OCI-LY7 (cell line): Measurements from ENCODE around the gene HTRA2.

ENCODE experiments used
- EZH2phosphoT487 ChIP-seq: fragments of 200-600 bp; sonication (generic); IDR thresholded peaks from 2 replicates; pipeline ENCODE4 v1.6.1; 2018; ENCODE audit warnings: low read depth, borderline replicate concordance, mild to moderate bottlenecking, mixed run types, antibody characterized with exemption, low read length, moderate library complexity, mixed read lengths
- TF ChIP-seq, protein P1 (sequence below): fragments of 200-600 bp; sonication (generic); conservative IDR thresholded peaks from 2 replicates; pipeline ENCODE4 v1.5.1; 2014; ENCODE audit warnings: mild to moderate bottlenecking, antibody characterized with exemption, low read length, moderate library complexity, mixed read lengths

DNA sequence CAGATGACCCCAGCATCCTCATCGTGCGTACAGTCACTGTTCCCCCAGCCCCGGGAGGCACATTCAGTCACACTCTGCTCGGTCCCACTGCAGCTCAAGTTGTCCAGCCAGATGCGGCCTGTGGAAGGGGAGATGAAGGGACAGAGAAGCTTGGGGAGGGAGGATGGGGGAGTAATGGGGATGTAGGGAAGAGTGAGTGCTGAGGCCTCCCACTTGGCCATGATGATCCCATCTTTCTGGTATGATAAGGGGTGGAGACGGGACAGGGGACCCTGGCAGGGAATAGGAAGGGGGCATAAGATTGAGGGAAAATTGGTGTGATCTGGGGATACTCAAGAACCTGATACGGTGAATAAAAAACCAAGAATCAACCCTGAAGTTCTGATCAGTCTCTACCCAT is 20.5 kb downstream of the HTRA2 start:
- TF ChIP-seq, protein P1, sequence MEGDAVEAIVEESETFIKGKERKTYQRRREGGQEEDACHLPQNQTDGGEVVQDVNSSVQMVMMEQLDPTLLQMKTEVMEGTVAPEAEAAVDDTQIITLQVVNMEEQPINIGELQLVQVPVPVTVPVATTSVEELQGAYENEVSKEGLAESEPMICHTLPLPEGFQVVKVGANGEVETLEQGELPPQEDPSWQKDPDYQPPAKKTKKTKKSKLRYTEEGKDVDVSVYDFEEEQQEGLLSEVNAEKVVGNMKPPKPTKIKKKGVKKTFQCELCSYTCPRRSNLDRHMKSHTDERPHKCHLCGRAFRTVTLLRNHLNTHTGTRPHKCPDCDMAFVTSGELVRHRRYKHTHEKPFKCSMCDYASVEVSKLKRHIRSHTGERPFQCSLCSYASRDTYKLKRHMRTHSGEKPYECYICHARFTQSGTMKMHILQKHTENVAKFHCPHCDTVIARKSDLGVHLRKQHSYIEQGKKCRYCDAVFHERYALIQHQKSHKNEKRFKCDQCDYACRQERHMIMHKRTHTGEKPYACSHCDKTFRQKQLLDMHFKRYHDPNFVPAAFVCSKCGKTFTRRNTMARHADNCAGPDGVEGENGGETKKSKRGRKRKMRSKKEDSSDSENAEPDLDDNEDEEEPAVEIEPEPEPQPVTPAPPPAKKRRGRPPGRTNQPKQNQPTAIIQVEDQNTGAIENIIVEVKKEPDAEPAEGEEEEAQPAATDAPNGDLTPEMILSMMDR, result no peak
- TF ChIP-seq EZH2phosphoT487, result no peak
